Eye (tissue), 1 donor: Measurements from ENCODE around the gene PRDM8.
A peak's percentile ranks its signal among the peaks of the same experiment; 100 is the strongest.

ENCODE experiments used
- DNase-seq: peaks from one replicate; pipeline ENCODE4 v3.0.0-alpha.2; 2015

PRDM8 gene

DNA sequence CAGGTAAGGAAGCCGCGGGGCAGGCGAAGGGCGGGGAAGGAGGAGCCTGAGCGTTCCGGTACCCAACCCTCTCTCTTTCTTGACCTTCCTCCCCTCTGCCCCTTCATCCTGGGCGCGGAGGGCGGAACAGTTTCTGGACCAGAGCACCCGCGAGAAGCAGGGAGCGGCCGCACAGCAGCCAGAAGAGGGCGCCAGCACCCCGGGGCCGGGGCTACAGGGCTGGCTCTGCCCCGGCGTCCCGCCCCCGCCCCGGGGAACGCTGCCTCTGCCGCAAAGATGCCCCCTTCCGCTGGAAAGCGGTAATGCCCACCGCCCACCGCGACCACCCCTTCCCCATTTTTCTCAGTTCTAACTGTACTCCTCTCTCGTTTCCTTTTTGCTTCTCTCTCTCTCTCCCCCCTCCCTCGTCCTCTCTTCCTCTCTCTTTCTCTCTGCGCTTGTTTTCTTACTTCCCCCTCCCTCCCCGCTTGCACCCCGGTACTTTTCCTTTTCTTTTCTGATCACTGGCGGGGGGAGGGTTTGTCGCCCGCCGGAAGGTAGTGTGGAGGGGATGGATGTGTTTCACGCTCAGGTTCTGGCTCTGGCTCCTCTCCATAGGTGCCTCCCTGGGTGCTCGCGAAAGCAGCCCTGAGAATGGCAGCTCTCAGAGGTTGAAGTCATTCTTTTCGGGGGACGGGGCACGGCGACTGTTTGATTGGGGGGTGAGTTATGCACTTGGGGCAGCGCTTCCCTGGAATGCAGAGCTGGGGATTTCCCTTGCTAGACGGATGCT, 13.1 kb upstream of the PRDM8 start:
- peak; percentile 93 for DNase-seq

DNA sequence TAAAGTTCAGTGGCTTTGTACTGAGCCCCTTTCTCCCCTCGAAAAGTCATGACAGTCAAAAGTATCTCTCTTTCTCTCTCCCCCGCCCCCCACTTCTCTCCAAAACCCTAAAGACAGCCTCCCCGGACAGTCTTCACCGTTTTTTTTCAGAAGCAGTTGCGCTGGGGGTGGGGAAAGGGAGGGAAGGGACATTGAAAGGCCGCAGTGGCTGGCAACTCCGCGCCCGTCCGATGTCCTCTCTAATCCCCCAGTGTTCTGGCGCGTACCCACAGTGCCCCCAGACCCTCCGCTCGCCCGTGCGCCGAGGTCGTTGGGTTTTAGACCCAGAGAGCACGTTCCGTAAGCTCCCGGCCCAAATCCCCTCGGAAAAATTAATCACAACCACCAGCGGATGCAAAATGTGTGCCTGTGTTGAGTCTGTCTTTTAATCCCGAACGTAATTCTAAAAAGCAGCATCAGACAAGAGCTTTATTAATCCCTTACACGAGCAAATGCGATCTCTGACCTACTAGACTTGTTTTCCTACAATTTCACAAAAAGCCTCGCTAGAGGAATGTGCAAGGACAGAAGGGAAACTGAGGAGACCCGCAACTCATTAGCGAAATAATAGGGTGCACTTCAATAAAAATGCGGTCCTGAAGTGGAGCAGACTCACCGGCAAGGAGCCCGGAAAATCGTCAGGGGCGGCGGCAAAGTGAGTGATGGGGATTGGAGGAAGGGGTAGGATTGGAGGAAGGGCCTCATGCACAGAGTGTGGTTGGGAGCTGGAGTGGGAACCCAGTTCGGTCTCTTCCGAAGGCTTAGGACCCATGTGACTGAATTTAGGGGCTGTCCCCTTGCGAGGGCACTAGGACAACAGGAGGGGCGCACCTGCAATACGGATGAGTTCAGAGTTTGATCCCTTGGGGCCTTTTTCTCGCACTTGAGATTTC, 12.2 kb upstream of the PRDM8 start:
- DNase-seq, result peak; percentile 61

DNA sequence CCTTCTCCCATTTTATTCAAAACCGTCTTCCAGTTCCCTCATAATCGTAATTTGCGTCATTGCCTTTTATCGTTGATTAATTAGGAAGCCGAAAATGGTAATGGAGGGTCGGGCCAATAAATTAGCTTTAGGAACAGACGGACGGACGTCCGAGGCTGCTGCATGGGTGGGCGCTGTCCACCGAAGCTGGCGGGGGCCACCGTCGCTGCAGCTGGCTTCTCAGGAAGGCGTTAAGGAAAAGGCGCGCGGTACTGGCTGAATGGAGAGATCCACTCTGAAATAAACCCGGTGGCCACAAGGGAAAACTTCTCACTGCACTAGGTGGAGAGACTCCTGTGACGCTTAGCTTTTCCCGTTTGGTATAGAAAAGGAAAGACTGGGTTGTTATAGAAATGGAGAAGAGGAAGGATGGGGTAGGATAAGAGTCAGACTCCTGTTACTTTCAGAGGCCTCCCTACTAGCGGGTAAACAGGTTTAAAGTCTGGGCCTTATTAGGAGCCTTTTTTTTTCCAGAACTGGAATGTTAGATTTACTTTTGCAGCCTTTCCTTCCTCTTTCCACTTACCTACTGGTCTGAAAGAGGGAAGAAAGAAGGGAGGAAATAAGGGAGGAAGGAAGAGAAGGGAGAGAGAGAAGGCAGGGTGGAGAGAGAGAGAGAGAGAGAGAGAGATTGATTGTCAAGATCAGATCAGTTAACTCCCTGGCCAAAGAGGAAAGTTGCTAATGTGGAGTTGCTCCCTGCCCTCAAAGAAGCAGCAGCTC, 11.3 kb upstream of the PRDM8 start:
- peak; percentile 70 for DNase-seq

DNA sequence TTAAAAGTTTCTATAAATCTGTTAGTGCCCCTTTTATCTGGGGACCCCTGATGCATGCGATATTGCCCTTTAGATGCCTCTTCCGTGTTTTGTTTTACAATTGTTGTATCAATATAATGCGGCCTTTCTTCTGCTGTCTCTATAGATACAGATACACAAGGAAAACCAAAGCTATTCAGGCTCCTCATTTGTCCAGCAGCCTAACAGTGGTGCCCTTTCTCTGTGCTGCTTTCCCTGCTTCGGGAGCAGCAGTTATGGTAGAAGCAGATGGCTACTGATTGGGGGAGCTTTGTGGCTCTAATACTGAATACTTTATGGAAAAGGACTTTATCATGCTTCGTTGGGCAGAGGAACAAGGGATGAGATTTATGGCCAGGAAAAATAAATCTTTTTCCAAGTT, 10.6 kb upstream of the PRDM8 start:
- peak; percentile 56 for DNase-seq

- no peak for DNase-seq
These were observed 9.6 kb upstream of the PRDM8 start for GRCh38 chr4:80187677-80188076.

- no peak for DNase-seq
These were observed 8.9 kb upstream of the PRDM8 start for GRCh38 chr4:80188457-80188800.

DNA sequence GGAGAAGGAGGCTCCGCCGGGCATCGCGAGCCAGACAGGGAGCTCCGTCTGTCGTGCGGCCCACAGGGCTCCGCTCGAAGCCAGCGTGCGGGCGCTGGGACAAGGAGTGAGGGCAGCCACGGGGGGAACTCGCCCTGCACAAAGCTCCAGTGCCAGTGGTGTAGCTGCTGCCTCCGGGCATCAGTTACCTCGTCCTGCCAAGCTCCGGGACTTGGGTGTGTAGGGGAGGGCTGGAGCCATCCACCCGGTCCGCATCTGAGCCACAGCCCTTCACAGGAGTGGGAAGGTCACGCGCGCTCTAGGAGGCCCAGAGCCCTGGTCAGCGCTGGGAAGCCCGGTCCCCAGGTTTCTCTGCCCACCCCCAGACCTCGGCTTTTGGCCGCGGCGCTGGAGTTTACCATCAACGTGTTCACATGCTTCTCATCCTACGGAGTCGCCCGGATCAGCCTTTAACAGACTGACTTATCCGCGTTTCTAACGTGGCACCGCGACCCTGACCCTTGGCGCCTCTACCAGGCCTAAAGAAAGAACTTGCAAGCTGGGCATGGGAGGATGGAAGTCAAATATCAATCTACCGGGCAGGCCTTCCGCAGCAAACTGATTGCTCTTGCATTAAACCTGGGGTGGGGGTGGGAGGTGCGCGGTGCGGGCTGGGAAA, 8.4 kb upstream of the PRDM8 start:
- DNase-seq, result no peak

GRCh38 chr4:80189581-80189955, 7.7 kb upstream of the PRDM8 start:
- no peak for DNase-seq

- DNase-seq, result peak; percentile 71
These were observed 7.2 kb upstream of the PRDM8 start for GRCh38 chr4:80189956-80190677.

GRCh38 chr4:80192252-80192866, 4.9 kb upstream of the PRDM8 start:
- DNase-seq, result no peak

DNA sequence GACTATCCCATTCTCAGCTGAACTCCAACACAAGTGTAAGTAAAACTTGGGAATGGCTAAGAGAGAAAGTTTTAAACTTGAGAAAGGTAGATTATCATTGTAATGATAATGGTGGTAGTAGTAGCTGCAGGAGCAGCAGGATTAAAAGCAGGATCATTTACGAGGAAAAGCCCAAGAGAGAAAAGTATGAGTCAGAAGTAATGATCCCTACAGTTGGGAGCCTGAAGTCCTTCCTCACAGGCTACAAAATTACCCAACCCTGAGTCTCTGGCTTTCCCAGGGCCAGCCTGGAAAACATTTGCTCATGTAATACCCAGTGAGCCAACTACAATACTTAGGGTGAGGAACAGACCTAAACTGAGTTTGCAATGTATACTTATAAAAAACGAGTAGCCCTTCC, 4.4 kb upstream of the PRDM8 start:
- no peak for DNase-seq

DNA sequence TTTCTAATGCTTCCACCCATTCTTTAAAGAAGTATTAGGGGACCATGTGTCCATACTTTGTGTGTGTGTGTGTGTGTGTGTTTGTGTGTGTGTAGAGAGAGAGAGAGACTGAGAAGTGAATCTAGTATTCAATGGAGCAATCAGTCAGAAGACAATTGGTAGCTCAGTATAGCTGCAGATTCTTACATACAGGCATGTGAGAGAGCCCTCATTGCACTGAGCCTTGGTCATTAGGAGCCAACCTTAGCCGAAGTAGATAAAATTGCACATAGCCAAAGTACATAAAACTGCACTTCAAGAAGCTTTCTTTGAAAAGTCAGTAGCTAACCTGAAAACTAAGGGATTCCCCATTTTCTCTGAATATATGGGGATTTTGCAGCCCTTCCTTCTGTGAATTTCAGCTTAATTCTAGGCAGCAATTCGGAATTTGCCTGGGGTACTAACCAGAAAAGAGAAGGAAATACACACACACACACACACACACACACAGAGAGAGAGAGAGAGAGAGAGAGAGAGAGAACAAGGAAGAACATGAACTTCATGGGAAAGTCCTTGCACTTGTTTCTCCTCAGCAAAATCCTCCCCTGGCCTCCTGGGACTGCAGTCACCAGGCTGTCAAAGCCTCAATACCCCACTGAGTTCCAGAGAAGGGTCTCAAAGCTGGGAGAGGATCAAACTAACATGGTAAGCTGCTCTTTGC, 1.7 kb upstream of the PRDM8 start:
- no peak for DNase-seq

DNA sequence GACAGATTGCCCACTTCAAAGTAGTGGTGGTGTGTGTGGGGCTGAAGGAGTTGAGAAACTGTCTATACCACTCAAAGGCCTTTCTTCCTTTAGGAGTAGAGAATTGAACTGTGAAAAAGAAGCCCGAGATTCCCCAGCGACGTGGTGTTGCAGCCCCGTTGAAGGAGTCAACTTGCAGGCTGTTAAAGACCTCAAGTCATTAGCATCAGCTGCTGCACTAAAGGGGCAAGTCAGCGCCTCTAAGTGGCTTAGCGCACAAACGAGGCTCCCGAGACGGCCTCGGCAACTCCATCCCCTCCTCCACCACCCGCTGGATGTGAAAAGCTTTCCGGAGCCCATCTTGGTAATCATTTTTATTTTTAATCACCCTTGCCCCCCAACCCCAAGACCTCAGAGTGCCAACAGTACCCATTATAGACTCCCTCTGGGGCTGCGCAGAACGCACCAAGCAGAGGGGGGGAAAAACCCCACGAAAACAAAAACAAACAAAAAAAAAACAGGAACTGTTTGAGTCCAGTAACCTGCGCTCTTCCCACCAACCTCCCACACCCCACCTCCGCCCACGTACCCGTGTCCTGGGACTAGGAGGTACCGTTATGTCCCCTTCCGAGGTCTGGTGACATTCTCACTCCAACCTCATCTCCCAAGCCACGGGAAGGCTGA, 913 bp upstream of the PRDM8 start:
- peak; percentile 81 for DNase-seq

DNA sequence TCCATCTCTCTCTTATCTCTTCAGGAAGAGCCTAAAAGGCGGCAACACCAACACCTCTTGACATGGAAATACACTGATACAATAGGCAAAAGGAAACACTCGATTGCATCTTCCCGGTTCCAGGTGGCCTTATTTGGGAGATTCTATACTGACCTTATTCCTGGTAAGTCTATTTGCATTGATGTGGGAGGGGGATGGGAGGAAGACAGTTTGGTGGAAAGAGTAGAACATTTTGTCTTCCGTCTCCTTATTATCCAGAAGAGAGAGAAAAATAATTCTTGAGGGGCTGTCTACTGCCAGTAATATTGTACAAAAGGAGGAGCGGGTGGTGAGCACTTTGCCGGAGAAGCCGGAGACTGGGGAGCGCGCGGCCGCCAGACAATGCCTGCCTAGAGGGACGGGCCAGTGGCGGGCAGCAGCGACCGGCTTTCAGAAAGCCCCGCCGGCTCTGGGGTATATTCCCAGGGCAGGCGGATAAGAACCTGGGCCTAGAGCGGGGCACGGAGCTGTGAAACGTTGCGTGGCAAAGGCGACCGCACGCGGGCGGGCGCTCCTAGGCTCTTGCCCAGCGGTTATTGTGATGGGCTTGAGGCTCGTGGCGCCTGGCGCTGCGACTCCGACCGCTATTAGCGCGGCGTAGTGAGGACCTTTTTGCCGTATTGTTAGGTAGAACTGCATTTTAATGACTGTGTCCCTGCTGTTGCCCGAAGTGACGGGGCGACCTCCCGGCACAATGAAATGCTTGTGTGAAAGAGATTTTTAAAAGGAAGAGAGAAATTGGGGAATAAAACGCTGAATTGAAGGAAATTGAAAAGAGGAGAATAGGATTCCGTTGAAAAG, 518 bp downstream of the PRDM8 start:
- DNase-seq, result peak; percentile 84

GRCh38 chr4:80198441-80198837, 1.1 kb downstream of the PRDM8 start:
- DNase-seq, result peak; percentile 52

- no peak for DNase-seq
These were observed 1.8 kb downstream of the PRDM8 start for GRCh38 chr4:80199004-80199560.

DNA sequence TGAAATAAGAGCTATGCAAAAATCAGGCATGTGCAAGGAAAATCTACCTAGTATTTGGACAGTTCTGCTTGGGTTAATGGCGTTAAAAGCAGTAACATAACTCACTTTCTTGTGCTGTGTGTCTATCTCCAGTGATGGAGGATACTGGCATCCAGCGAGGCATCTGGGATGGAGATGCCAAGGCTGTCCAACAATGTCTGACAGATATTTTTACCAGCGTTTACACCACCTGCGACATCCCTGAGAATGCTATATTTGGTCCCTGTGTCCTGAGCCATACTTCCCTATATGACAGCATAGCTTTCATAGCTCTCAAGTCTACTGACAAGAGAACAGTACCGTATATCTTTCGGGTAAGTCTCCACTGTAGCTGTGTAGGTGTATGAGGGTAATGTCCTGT, 2.6 kb downstream of the PRDM8 start:
- DNase-seq, result no peak

DNA sequence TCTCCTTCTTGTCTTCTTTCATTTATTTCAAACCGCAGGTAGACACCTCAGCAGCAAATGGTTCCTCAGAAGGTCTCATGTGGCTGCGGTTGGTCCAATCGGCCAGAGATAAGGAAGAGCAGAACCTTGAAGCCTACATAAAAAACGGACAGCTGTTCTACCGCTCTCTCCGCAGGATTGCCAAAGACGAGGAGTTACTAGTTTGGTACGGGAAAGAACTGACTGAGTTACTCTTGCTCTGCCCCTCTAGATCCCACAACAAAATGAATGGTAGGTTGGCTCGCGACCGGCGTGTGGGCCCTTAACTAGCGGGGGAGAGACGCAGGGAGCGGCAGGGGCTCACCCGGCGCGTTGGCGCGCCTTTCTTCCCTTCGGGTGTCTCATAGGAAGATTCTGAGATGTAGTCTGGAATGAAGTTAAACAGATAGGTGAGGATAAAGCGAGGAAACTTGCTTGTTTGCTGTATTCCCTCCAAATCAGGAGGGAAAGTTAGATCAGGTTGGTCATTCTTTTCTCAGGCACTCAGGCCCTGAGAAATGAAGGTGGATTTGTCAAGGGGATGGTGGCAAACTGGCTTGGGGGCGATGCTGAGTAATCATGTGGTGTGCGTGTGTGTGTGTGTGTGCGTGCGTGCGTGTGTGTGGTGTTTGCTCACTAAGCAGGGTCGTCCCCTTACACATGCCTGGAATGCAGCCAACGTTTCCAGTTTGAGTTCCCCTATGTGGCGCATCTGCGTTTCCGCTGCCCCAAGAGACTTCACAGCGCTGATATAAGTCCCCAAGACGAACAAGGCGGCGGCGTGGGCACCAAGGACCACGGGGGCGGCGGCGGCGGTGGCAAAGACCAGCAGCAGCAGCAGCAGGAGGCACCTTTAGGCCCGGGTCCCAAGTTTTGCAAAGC, 4.2 kb downstream of the PRDM8 start:
- peak; percentile 88 for DNase-seq
